Type B pancreatic cell (in vitro differentiated cells): ENCODE data around the gene ZSCAN29. TPM values are rescaled to one million over a fixed set of nuclear protein-coding genes. Genes with fewer than 3 reads are reported as not detected.

Experiments
- DNase-seq: peaks from one replicate; pipeline ENCODE4 v3.0.0; 2021; ENCODE audit warnings: mixed read lengths; ENCODE audit not compliant: unreplicated experiment; ENCODE audit errors: extremely low spot score
- H3K27ac Mint-ChIP-seq: 2 replicates; pipeline ENCODE4 v1.8.0; 2021; ENCODE audit warnings: mild to moderate bottlenecking, mixed read lengths
- H3K27me3 Mint-ChIP-seq: 2 replicates; pipeline ENCODE4 v1.8.0; 2021; ENCODE audit warnings: mixed read lengths
- H3K36me3 Mint-ChIP-seq: 2 replicates; pipeline ENCODE4 v1.8.0; 2021; ENCODE audit warnings: mixed read lengths
- H3K4me1 Mint-ChIP-seq: one replicate; pipeline ENCODE4 v1.8.0; 2021; ENCODE audit warnings: mixed read lengths; ENCODE audit not compliant: unreplicated experiment
- H3K4me3 Mint-ChIP-seq: 2 replicates; pipeline ENCODE4 v1.8.0; 2021; ENCODE audit warnings: mild to moderate bottlenecking, mixed read lengths
- H3K9me3 Mint-ChIP-seq: 2 replicates; pipeline ENCODE4 v1.8.0; 2021; ENCODE audit warnings: mixed read lengths
- total RNA-seq: library from RNA; stranded (reverse); gene quantifications from 2 replicates; pipeline ENCODE4 v1.2.1, GENCODE V29; 2021; ENCODE audit warnings: low replicate concordance
- TF ChIP-seq, protein P1 (sequence below): fragments of 200-600 bp; sonication (generic); conservative IDR thresholded peaks from 2 replicates; pipeline ENCODE4 v1.5.0; 2021; ENCODE audit warnings: antibody characterized with exemption, mild to moderate bottlenecking

The ZSCAN29 gene
- total RNA-seq, 1 donor from 2014 or later: 45.6 TPM

DNA sequence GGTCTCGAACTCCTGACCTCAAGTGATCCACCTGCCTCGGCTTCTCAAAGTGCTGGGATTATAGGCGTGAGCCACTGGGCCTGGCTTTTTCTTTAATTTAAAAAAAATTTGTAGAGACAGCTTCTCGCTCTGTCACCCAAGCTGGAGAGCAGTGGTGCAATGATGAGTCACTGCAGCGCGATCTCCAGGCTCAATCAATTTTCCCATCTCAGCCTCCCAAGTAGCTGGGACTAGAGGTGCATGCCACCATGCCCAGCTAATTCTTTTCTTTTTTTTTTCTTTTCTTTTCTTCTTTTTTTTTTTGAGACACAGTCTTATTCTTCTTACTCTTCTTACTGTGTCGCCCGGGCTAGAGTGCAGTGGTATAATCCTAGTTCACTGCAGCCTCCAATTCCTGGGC, 19.9 kb upstream of the ZSCAN29 start:
- no peaks in the 10 kb centered on the region for H3K27me3 Mint-ChIP-seq
- DNase-seq: no peak
- H3K4me1 Mint-ChIP-seq: no peaks in the 10 kb centered on the region
- no peak overlapping the region for H3K27ac Mint-ChIP-seq
- H3K9me3 Mint-ChIP-seq: no peaks in the 10 kb centered on the region
- TF ChIP-seq, protein P1, sequence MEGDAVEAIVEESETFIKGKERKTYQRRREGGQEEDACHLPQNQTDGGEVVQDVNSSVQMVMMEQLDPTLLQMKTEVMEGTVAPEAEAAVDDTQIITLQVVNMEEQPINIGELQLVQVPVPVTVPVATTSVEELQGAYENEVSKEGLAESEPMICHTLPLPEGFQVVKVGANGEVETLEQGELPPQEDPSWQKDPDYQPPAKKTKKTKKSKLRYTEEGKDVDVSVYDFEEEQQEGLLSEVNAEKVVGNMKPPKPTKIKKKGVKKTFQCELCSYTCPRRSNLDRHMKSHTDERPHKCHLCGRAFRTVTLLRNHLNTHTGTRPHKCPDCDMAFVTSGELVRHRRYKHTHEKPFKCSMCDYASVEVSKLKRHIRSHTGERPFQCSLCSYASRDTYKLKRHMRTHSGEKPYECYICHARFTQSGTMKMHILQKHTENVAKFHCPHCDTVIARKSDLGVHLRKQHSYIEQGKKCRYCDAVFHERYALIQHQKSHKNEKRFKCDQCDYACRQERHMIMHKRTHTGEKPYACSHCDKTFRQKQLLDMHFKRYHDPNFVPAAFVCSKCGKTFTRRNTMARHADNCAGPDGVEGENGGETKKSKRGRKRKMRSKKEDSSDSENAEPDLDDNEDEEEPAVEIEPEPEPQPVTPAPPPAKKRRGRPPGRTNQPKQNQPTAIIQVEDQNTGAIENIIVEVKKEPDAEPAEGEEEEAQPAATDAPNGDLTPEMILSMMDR: no peak
- peaks cover 28% of the 10 kb centered on the region for H3K36me3 Mint-ChIP-seq
- no peak overlapping the region for H3K4me3 Mint-ChIP-seq

- H3K27me3 Mint-ChIP-seq: no peaks in the 10 kb centered on the region
- no peak overlapping the region for H3K27ac Mint-ChIP-seq
- no peaks in the 10 kb centered on the region for H3K9me3 Mint-ChIP-seq
- H3K4me1 Mint-ChIP-seq: no peaks in the 10 kb centered on the region
- H3K36me3 Mint-ChIP-seq: peaks cover 41% of the 10 kb centered on the region
- DNase-seq: no peak
- no peak overlapping the region for H3K4me3 Mint-ChIP-seq
- TF ChIP-seq, protein P1: no peak
Observed at GRCh38 chr15:43383070-43383469, 12.2 kb upstream of the ZSCAN29 start.

DNA sequence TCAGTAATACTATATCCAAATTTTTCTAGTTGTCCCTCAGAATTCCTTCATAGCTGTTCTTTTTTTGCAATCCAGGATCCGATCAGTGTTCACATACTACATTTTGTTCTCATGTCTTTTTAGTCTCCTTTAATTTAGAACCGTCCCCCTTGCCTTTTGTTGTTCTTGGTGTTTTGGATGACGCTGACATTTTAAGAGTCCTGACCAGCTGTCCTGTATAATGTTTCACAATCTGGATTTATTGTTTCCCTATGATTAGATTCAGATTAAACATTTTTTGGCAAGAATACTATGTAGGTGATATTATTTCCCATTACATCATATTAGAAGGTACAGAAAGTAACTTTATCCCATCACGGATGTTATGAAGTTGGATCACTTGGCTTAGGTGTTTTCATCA, 11.5 kb upstream of the ZSCAN29 start:
- Mint-ChIP-seq H3K27ac (no peak overlapping the region), H3K36me3 (peaks cover 47% of the 10 kb centered on the region), H3K9me3 (no peaks in the 10 kb centered on the region), H3K4me3 (no peak overlapping the region), H3K27me3 (no peaks in the 10 kb centered on the region), H3K4me1 (no peaks in the 10 kb centered on the region)
- DNase-seq: no peak
- TF ChIP-seq, protein P1: no peak

DNA sequence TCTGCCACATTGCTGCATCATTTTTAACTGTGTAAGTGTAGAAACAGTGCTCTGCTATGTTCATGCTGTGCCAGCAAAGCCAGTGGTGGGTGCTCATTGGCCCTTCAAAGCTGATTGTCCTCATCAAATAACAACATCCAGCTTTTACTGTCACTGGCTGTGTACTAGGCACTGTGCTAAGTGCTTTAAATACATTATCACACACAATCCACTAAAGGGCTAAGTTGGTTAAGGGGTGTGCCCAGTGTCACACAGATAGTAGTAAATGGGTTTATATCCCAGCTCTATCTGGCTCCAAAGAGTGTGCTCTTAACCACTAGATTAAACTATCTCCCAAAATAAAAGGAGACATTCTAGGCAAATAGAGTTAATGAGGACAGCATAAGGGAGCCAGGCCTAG, 7.8 kb upstream of the ZSCAN29 start:
- Mint-ChIP-seq H3K36me3 (peaks cover 24% of the 10 kb centered on the region), H3K9me3 (no peaks in the 10 kb centered on the region), H3K4me1 (no peaks in the 10 kb centered on the region), H3K4me3 (no peak overlapping the region), H3K27me3 (no peaks in the 10 kb centered on the region), H3K27ac (no peak overlapping the region)
- DNase-seq: no peak
- TF ChIP-seq, protein P1: no peak

DNA sequence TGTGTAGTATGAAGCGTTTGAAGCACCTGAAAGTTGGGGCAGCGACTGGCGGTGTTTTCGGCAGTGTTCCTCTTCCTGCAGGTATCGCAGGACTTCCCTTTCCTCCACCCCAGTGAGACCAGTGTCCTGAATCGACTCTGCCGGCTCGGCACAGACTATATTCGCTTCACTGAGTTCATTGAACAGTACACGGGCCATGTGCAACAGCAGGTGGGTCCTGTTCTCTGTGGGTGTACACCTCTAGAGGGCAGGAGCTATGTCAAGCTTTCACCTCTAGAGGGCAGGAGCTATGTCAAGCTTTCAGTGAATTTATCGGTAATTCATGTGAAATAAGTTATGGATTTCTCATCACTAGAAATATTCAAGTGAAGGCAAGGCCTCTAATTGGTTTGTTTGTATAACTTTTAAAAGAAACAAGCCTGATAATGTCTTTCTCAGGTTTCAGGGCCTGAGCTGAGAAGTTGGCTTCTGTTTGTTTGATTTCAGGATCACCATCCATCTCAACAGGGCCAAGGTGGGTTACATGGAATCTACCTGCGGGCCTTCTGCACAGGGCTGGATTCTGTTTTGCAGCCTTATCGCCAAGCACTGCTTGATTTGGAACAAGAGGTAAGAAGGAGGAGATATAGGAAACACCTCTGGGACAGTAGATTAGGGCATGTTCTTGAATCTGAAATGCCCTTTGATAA, 5.3 kb upstream of the ZSCAN29 start:
- H3K36me3 Mint-ChIP-seq: peaks cover 24% of the 10 kb centered on the region
- TF ChIP-seq, protein P1: peak; percentile 81
- no peaks in the 10 kb centered on the region for H3K9me3 Mint-ChIP-seq
- H3K27me3 Mint-ChIP-seq: no peaks in the 10 kb centered on the region
- H3K4me1 Mint-ChIP-seq: peaks cover 14% of the 10 kb centered on the region
- no peak for DNase-seq
- no peak overlapping the region for H3K27ac Mint-ChIP-seq
- no peak overlapping the region for H3K4me3 Mint-ChIP-seq
